ENCODE data around the gene ZDHHC11.
"Not testable (repeated sequence)": the region's sequence is repeated elsewhere in the genome, so short reads cannot be mapped to it uniquely, and the experiment has no call there.

Gene ZDHHC11

DNA sequence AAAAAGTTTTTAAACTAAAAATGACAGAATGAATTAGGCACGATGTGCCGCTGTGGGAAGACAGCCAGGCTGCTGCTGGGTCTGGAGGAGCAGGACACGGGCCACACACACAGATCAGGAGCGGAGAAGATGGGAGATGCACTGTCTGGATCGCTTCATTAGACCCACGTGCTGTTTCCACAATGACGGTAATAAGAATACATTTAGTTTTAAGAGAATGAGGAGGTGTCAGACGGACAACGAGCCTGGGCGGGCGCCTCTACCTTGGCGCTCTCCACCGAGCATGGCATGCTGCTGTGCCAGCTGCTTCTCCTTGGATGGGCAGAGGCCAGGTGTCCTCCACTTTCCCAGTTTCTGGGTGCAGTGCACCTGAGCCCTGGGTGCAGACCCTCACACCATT is 77.9 kb downstream of the ZDHHC11 start:
- not testable (repeated sequence) for H3K56ac ChIP-seq (ENCODE audit: low read length); H3K4ac ChIP-seq (ENCODE audit: low read depth, low read length); H3K23ac ChIP-seq (ENCODE audit: low read length); DNase-seq; H3K79me2 ChIP-seq (ENCODE audit: control insufficient read depth, insufficient read depth, low read length); H3K27ac ChIP-seq (ENCODE audit: low read depth, low read length); H3K4me1 ChIP-seq (ENCODE audit: control insufficient read depth, low read depth, low read length); H4K8ac ChIP-seq (ENCODE audit: low read depth, low read length); H2AK5ac ChIP-seq (ENCODE audit: low read length); H3K79me1 ChIP-seq (ENCODE audit: low read length); H3K18ac ChIP-seq (ENCODE audit: low read length); H2BK5ac ChIP-seq (ENCODE audit: low read length); H2BK120ac ChIP-seq (ENCODE audit: low read depth, low read length); H3K27me3 ChIP-seq (ENCODE audit: insufficient read depth, low read length, poor library complexity); H3K36me3 ChIP-seq (ENCODE audit: control insufficient read depth, insufficient read depth, low read length); H3K4me2 ChIP-seq (ENCODE audit: low read length); H2BK15ac ChIP-seq (replicated peaks; ENCODE audit: low read depth); H3K4me3 ChIP-seq (ENCODE audit: low read length); H3K9ac ChIP-seq (ENCODE audit: low read length); H4K5ac ChIP-seq (ENCODE audit: low read length)
- WGBS (ENCODE audit: extremely low coverage, insufficient coverage, low lambda C conversion rate): no CpG with 5 or more reads among the region's 13 CpGs

DNA sequence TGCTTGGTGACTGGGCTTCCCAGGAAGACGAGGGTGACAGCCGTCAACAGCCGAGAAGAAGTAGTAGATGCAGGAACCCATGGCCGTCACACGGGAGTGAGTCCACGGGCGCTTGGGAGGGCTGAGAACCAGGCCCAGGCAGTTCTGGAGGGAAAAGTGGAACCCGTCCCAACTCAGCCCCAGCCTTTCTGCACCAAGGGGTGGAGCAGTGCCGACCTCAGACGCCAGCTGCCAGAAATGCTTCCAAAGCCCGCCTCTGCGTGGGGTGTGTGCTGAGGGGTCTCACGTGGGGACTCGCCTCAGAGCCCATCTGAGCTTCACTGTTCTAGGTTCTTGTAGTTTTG is 78.3 kb downstream of the ZDHHC11 start:
- H3K56ac ChIP-seq (ENCODE audit: low read length); H2AK5ac ChIP-seq (ENCODE audit: low read length); H3K27me3 ChIP-seq (ENCODE audit: insufficient read depth, low read length, poor library complexity); H3K36me3 ChIP-seq (ENCODE audit: control insufficient read depth, insufficient read depth, low read length); H3K79me2 ChIP-seq (ENCODE audit: control insufficient read depth, insufficient read depth, low read length); H3K18ac ChIP-seq (ENCODE audit: low read length); H4K5ac ChIP-seq (ENCODE audit: low read length); H3K4me1 ChIP-seq (ENCODE audit: control insufficient read depth, low read depth, low read length); H2BK15ac ChIP-seq (replicated peaks; ENCODE audit: low read depth); H3K23ac ChIP-seq (ENCODE audit: low read length); H3K4me3 ChIP-seq (ENCODE audit: low read length); H3K4ac ChIP-seq (ENCODE audit: low read depth, low read length); H2BK120ac ChIP-seq (ENCODE audit: low read depth, low read length); H3K79me1 ChIP-seq (ENCODE audit: low read length); DNase-seq; H3K9ac ChIP-seq (ENCODE audit: low read length); H3K4me2 ChIP-seq (ENCODE audit: low read length); H4K8ac ChIP-seq (ENCODE audit: low read depth, low read length); H3K27ac ChIP-seq (ENCODE audit: low read depth, low read length); H2BK5ac ChIP-seq (ENCODE audit: low read length): not testable (repeated sequence)
- WGBS (ENCODE audit: extremely low coverage, insufficient coverage, low lambda C conversion rate): no CpG with 5 or more reads among the region's 14 CpGs

DNA sequence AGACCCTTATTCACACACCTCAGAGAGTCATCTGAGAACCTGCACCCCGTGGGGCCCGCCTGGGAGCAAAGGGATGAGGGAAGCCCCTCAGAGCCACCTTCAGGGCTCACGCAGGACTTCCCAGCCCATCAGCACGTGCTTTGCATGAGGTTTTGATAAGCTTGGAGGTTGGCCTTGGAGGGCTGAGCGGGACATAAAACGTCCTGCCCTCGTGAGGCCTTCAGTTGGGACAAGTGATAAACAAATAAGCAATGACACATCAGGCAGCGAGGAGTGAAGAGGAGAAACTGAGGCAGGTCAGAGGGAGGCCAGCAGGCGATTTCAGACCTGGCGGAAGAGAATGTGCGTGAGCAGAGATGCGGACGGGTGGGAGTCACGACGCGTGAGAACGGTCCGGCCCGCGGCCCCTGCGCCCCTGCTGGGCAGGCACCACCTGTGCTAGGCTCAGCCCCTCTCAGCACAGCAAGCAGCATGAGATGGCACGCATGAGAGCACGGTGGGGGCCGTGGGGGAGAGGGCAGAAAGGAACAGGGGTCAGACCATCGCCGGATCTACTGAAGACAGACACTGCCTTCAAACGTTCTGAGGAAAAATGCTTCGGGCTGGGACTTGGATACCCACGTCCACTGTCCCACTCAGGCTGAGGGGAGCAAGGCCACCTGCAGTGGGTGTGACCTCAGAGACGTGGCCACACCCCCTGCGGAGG is 78.8 kb downstream of the ZDHHC11 start:
- H3K79me2 ChIP-seq (ENCODE audit: control insufficient read depth, insufficient read depth, low read length); DNase-seq; H2AK5ac ChIP-seq (ENCODE audit: low read length); H3K27ac ChIP-seq (ENCODE audit: low read depth, low read length); H4K5ac ChIP-seq (ENCODE audit: low read length); H3K56ac ChIP-seq (ENCODE audit: low read length); H4K8ac ChIP-seq (ENCODE audit: low read depth, low read length); H2BK5ac ChIP-seq (ENCODE audit: low read length); H3K4me1 ChIP-seq (ENCODE audit: control insufficient read depth, low read depth, low read length); H3K36me3 ChIP-seq (ENCODE audit: control insufficient read depth, insufficient read depth, low read length); H3K79me1 ChIP-seq (ENCODE audit: low read length); H3K18ac ChIP-seq (ENCODE audit: low read length); H3K4ac ChIP-seq (ENCODE audit: low read depth, low read length); H3K27me3 ChIP-seq (ENCODE audit: insufficient read depth, low read length, poor library complexity); H3K23ac ChIP-seq (ENCODE audit: low read length); H3K4me2 ChIP-seq (ENCODE audit: low read length); H3K9ac ChIP-seq (ENCODE audit: low read length); H3K4me3 ChIP-seq (ENCODE audit: low read length); H2BK15ac ChIP-seq (replicated peaks; ENCODE audit: low read depth); H2BK120ac ChIP-seq (ENCODE audit: low read depth, low read length): not testable (repeated sequence)
- no CpG with 5 or more reads among the region's 31 CpGs for WGBS (ENCODE audit: extremely low coverage, insufficient coverage, low lambda C conversion rate)

DNA sequence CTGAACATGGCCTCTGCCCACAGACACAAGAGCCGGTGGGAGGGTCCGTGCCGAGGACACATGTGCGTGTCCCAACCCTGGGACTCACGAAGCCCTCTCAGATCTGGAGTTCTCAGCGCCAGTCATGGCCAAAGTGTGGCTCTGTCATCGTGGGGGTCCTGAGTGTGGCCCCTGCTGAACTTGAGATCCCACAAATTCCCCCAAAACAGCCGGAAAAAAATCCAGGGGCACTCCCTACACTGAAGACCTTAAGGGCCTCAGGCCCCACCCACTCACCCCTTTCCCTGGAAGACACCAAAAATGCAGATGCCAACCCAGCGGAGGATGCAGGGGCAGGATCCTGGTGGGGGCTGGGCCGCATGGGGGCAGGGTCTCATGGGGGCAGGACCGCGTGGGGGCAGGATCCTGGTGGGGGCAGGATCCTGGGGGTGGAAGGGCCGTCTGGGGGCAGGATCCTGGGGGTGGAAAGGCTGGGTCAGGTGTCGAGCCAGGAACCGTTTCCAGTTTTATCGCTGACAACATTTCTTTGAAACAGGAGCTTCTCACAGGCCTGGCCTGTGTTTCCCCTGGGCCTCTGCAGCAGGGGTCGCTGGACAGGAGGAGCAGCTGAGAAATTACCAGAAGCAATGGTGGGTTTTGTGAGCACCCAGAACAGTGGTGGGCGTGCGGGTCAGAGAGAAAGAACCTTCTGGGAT is 79.6 kb downstream of the ZDHHC11 start:
- not testable (repeated sequence) for H4K8ac ChIP-seq (ENCODE audit: low read depth, low read length); H3K18ac ChIP-seq (ENCODE audit: low read length); H3K27me3 ChIP-seq (ENCODE audit: insufficient read depth, low read length, poor library complexity); H4K5ac ChIP-seq (ENCODE audit: low read length); H2AK5ac ChIP-seq (ENCODE audit: low read length); H3K79me2 ChIP-seq (ENCODE audit: control insufficient read depth, insufficient read depth, low read length); H3K4me3 ChIP-seq (ENCODE audit: low read length); H3K4me1 ChIP-seq (ENCODE audit: control insufficient read depth, low read depth, low read length); H3K9ac ChIP-seq (ENCODE audit: low read length); H2BK15ac ChIP-seq (replicated peaks; ENCODE audit: low read depth); H3K4ac ChIP-seq (ENCODE audit: low read depth, low read length); H2BK120ac ChIP-seq (ENCODE audit: low read depth, low read length); H2BK5ac ChIP-seq (ENCODE audit: low read length); H3K27ac ChIP-seq (ENCODE audit: low read depth, low read length); H3K36me3 ChIP-seq (ENCODE audit: control insufficient read depth, insufficient read depth, low read length); DNase-seq; H3K4me2 ChIP-seq (ENCODE audit: low read length); H3K23ac ChIP-seq (ENCODE audit: low read length); H3K79me1 ChIP-seq (ENCODE audit: low read length); H3K56ac ChIP-seq (ENCODE audit: low read length)
- WGBS (ENCODE audit: extremely low coverage, insufficient coverage, low lambda C conversion rate): no CpG with 5 or more reads among the region's 19 CpGs

DNA sequence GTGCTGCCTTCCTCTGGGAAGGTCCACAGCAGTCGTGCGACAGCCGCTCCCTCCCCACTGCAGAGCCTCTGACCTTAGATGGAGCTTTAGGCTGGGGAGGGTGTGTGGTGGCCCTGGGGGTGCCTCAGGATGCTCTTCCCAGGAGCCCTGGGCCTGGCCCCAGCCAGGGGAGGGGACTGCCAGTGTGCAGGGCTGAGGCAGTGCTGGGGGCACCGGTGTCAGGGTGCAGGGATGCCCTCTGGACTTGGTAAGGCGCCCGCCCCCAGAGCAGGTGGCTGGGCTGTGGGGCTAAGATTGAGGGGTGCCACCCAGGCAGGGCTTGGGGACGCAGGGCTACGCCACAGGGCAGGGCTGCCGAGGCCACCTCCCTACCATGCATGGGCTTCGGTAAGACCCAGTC is 80.2 kb downstream of the ZDHHC11 start:
- not testable (repeated sequence) for H3K4me3 ChIP-seq (ENCODE audit: low read length); H3K9ac ChIP-seq (ENCODE audit: low read length); H4K8ac ChIP-seq (ENCODE audit: low read depth, low read length); H4K5ac ChIP-seq (ENCODE audit: low read length); H2BK15ac ChIP-seq (replicated peaks; ENCODE audit: low read depth); H3K4me2 ChIP-seq (ENCODE audit: low read length); H3K4ac ChIP-seq (ENCODE audit: low read depth, low read length); H3K27me3 ChIP-seq (ENCODE audit: insufficient read depth, low read length, poor library complexity); H2BK5ac ChIP-seq (ENCODE audit: low read length); H3K79me2 ChIP-seq (ENCODE audit: control insufficient read depth, insufficient read depth, low read length); H3K56ac ChIP-seq (ENCODE audit: low read length); H3K79me1 ChIP-seq (ENCODE audit: low read length); H3K23ac ChIP-seq (ENCODE audit: low read length); DNase-seq; H3K18ac ChIP-seq (ENCODE audit: low read length); H2AK5ac ChIP-seq (ENCODE audit: low read length); H3K27ac ChIP-seq (ENCODE audit: low read depth, low read length); H3K4me1 ChIP-seq (ENCODE audit: control insufficient read depth, low read depth, low read length); H2BK120ac ChIP-seq (ENCODE audit: low read depth, low read length); H3K36me3 ChIP-seq (ENCODE audit: control insufficient read depth, insufficient read depth, low read length)
- no CpG with 5 or more reads among the region's 10 CpGs for WGBS (ENCODE audit: extremely low coverage, insufficient coverage, low lambda C conversion rate)

All from mesendoderm (in vitro differentiated cells).